Measurements from ENCODE around the gene ACTA1.

DNA sequence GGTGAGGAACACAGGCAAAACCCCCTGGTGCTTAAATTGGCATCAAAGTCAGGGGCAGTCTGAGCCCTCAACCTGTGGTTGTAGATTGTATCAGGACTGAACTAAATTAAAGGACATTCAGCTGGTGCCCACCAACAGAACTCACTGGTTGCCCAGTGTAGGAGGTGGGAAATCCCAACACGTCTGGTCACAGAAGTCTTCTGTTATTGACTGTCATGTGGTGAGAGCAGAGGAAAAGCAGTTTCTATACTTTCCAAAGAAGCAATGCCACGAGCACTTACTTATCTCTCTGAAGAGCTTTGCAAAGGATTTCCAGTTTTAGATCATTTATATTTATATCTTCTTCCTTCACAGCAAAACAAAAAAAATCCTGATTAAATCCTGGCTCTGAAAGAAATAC lies 15.0 kb upstream of the ACTA1 start:
- TF ChIP-seq POLR2A (IDR thresholded peaks at IDR 0.05; ENCODE audit: low read depth, low read length), result no peak
- TF ChIP-seq TAF1 (IDR thresholded peaks at IDR 0.05; ENCODE audit: low read depth, low read length), result no peak
- TF ChIP-seq POLR2AphosphoS5 (IDR thresholded peaks at IDR 0.05; ENCODE audit: low read depth, low read length), result no peak
- TF ChIP-seq SPI1 (IDR thresholded peaks at IDR 0.05; ENCODE audit: low read depth, low read length), result no peak
- no peak for TF ChIP-seq POU2F2 (IDR thresholded peaks at IDR 0.05; ENCODE audit: low read depth, low read length)
